ENCODE results near the gene HDAC9.

DNA sequence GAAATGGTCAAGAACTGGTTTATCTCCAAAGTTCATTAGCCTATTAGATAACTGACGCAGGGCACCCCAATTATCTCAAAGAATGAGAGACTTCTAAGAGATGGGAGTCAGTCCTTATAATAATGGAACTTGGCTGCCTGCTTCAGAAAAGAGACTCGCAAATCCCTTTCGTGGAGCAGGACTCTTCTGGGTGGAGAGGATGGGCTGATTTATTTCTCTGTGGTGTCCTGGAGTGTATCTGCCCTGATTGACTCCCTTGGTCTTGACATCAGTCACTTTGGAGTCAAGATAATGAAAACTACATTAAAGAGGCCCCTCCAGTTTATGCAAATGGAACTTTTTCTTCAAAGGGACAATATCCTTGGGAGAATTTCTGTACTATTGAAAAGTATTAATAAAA lies 198.9 kb downstream of the HDAC9 start:
- no peak for TF ChIP-seq EZH2 (IDR thresholded peaks at IDR 0.05)
- no peak for TF ChIP-seq POLR2AphosphoS5 (IDR thresholded peaks at IDR 0.05; ENCODE audit: borderline replicate concordance, low read depth, low read length)

Data from SK-N-MC (cell line).